GM19238 (cell line): Measurements from ENCODE around the gene CBX4.
A peak's percentile ranks its signal among the peaks of the same experiment; 100 is the strongest.
"Not testable (repeated sequence)": the region's sequence is repeated elsewhere in the genome, so short reads cannot be mapped to it uniquely, and the experiment has no call there.

ENCODE experiments used
- DNase-seq: peaks from one replicate; pipeline ENCODE4 v3.0.0; 2011; ENCODE audit warnings: low spot score; ENCODE audit not compliant: insufficient read length

Gene CBX4

GRCh38 chr17:79861413-79862216, 22.4 kb upstream of the CBX4 start:
- DNase-seq = no peak

- DNase-seq = no peak
Measured at GRCh38 chr17:79859676-79860615, 20.7 kb upstream of the CBX4 start.

GRCh38 chr17:79857095-79857494, 17.9 kb upstream of the CBX4 start:
- no peak for DNase-seq

- no peak for DNase-seq
Measured at GRCh38 chr17:79855331-79856124, 16.3 kb upstream of the CBX4 start.

- no peak for DNase-seq
Measured at GRCh38 chr17:79854080-79855060, 15.1 kb upstream of the CBX4 start.

GRCh38 chr17:79853168-79853567, 13.9 kb upstream of the CBX4 start:
- DNase-seq = not testable (repeated sequence)

- DNase-seq = no peak
Measured at GRCh38 chr17:79852748-79853147, 13.5 kb upstream of the CBX4 start.

- no peak for DNase-seq
Measured at GRCh38 chr17:79851461-79851817, 12.2 kb upstream of the CBX4 start.

- DNase-seq = no peak
Measured at GRCh38 chr17:79850571-79851460, 11.6 kb upstream of the CBX4 start.

GRCh38 chr17:79849953-79850352, 10.7 kb upstream of the CBX4 start:
- DNase-seq = no peak

- DNase-seq = no peak
Measured at GRCh38 chr17:79848370-79848766, 9.1 kb upstream of the CBX4 start.

- DNase-seq = no peak
Measured at GRCh38 chr17:79847698-79848369, 8.6 kb upstream of the CBX4 start.

GRCh38 chr17:79845601-79845949, 6.3 kb upstream of the CBX4 start:
- DNase-seq = no peak

GRCh38 chr17:79844869-79845600, 5.8 kb upstream of the CBX4 start:
- DNase-seq = peak; percentile 82

- DNase-seq = no peak
Measured at GRCh38 chr17:79843816-79844800, 4.9 kb upstream of the CBX4 start.

GRCh38 chr17:79843474-79843815, 4.2 kb upstream of the CBX4 start:
- DNase-seq = no peak
